HG02763 (cell line): ENCODE data around the gene BMAL1.
"Not testable (repeated sequence)": the region's sequence is repeated elsewhere in the genome, so short reads cannot be mapped to it uniquely, and the experiment has no call there.

Experiments
- ATAC-seq: cut with Tn5 transposase; IDR thresholded peaks from one replicate; pipeline ENCODE4 v1.9.1; 2021; ENCODE audit warnings: mild to moderate bottlenecking, moderate library complexity; ENCODE audit not compliant: unreplicated experiment

BMAL1 gene

GRCh38 chr11:13277768-13278608 lies at the start of gene BMAL1:
Gene BMAL1, plus strand, starts transcription at chr11:13277790. Its CDS starts 76,519 bp downstream, at chr11:13354309.
- ATAC-seq = peak; percentile 20

- ATAC-seq = no peak
Observed at GRCh38 chr11:13228572-13228971, 49.0 kb upstream of the BMAL1 start.

GRCh38 chr11:13229136-13229535 lies 48.5 kb upstream of the BMAL1 start:
- ATAC-seq = no peak

- no peak for ATAC-seq
Observed at GRCh38 chr11:13229711-13230318, 47.8 kb upstream of the BMAL1 start.

- ATAC-seq = no peak
Observed at GRCh38 chr11:13233173-13233745, 44.3 kb upstream of the BMAL1 start.

GRCh38 chr11:13235895-13236294 lies 41.7 kb upstream of the BMAL1 start:
- no peak for ATAC-seq

- no peak for ATAC-seq
Observed at GRCh38 chr11:13236626-13237025, 41.0 kb upstream of the BMAL1 start.

GRCh38 chr11:13237761-13238160 lies 39.8 kb upstream of the BMAL1 start:
- no peak for ATAC-seq

- no peak for ATAC-seq
Observed at GRCh38 chr11:13238879-13239514, 38.6 kb upstream of the BMAL1 start.

GRCh38 chr11:13242564-13242963 lies 35.0 kb upstream of the BMAL1 start:
- ATAC-seq = no peak

GRCh38 chr11:13247606-13248296 lies 29.8 kb upstream of the BMAL1 start:
- ATAC-seq = no peak

- ATAC-seq = no peak
Observed at GRCh38 chr11:13249177-13249576, 28.4 kb upstream of the BMAL1 start.

- ATAC-seq = no peak
Observed at GRCh38 chr11:13249992-13250391, 27.6 kb upstream of the BMAL1 start.

- no peak for ATAC-seq
Observed at GRCh38 chr11:13251966-13252365, 25.6 kb upstream of the BMAL1 start.

GRCh38 chr11:13252438-13252837 lies 25.2 kb upstream of the BMAL1 start:
- no peak for ATAC-seq

GRCh38 chr11:13256216-13256615 lies 21.4 kb upstream of the BMAL1 start:
- no peak for ATAC-seq

GRCh38 chr11:13258061-13258460 lies 19.5 kb upstream of the BMAL1 start:
- ATAC-seq = not testable (repeated sequence)

- no peak for ATAC-seq
Observed at GRCh38 chr11:13258855-13259254, 18.7 kb upstream of the BMAL1 start.

- ATAC-seq = no peak
Observed at GRCh38 chr11:13259374-13259773, 18.2 kb upstream of the BMAL1 start.

GRCh38 chr11:13260201-13260962 lies 17.2 kb upstream of the BMAL1 start:
- ATAC-seq = no peak
